OCI-LY7 (cell line): ENCODE results near the gene THAP10. TPM values are rescaled to one million over a fixed set of nuclear protein-coding genes. Genes with fewer than 3 reads are reported as not detected.

ENCODE experiments used
- BruUV-seq: library from RNA; stranded (reverse); fragments of 400-500 nt; replicated peaks from 2 replicates; lab custom pipeline; 2021; lab: Mats Ljungman, UMichigan
- CTCF ChIA-PET: fragments of 300-600 bp; sonication (Branson Sonifier 250); formaldehyde crosslinking; loops from one replicate; lab custom pipeline; 2022; ENCODE audit warnings: antibody characterized with exemption; ENCODE audit not compliant: unreplicated experiment; lab: Charles Lee
- POLR2A ChIA-PET: fragments of 300-600 bp; sonication (Branson Sonifier 250); formaldehyde crosslinking; loops from one replicate; lab custom pipeline; 2022; ENCODE audit warnings: antibody characterized with exemption; lab: Charles Lee
- DNase-seq: peaks from one replicate; pipeline ENCODE4 v3.0.0-alpha.2; 2015; ENCODE audit warnings: low spot score
- H2AFZ ChIP-seq: fragments of 200-600 bp; sonication (generic), shearing (Covaris generic); 2 replicates; pipeline ENCODE4 v1.6.1; 2014; ENCODE audit warnings: mild to moderate bottlenecking, antibody characterized with exemption, low read length, moderate library complexity
- H3K27ac ChIP-seq: fragments of 200-600 bp; sonication (generic); 2 replicates; pipeline ENCODE4 v1.5.1; 2014; ENCODE audit warnings: mixed run types, low read depth, mild to moderate bottlenecking, moderate library complexity, low read length, inconsistent platforms; ENCODE audit not compliant: poor library complexity, severe bottlenecking
- H3K36me3 ChIP-seq: fragments of 200-600 bp; sonication (generic); 2 replicates; pipeline ENCODE4 v1.6.1; 2014; ENCODE audit warnings: mild to moderate bottlenecking, antibody characterized with exemption, low read length, moderate library complexity, mixed read lengths; ENCODE audit not compliant: insufficient read depth
- H3K4me1 ChIP-seq: fragments of 200-600 bp; sonication (generic); 2 replicates; pipeline ENCODE4 v1.5.1; 2014; ENCODE audit warnings: mild to moderate bottlenecking, low read length; ENCODE audit not compliant: insufficient read depth, poor library complexity, severe bottlenecking
- H3K4me2 ChIP-seq: fragments of 200-600 bp; sonication (generic); 2 replicates; pipeline ENCODE4 v1.6.1; 2014; ENCODE audit warnings: mild to moderate bottlenecking, low read length
- H3K4me3 ChIP-seq: fragments of 200-600 bp; sonication (generic); 2 replicates; pipeline ENCODE4 v1.5.1; 2014; ENCODE audit warnings: mild to moderate bottlenecking, low read depth, low read length; ENCODE audit not compliant: poor library complexity, severe bottlenecking
- H3K79me2 ChIP-seq: fragments of 200-600 bp; sonication (generic); 2 replicates; pipeline ENCODE4 v1.6.1; 2016; ENCODE audit warnings: low read depth, mild to moderate bottlenecking, low read length, moderate library complexity, mixed read lengths; ENCODE audit not compliant: insufficient read depth
- H3K9me2 ChIP-seq: fragments of 200-600 bp; sonication (generic); 2 replicates; pipeline ENCODE4 v1.6.1; 2016; ENCODE audit warnings: mild to moderate bottlenecking, low read length, mixed read lengths; ENCODE audit not compliant: insufficient read depth
- H3K9me3 ChIP-seq: fragments of 200-600 bp; sonication (generic); 2 replicates; pipeline ENCODE4 v1.6.1; 2014; ENCODE audit warnings: mild to moderate bottlenecking, mixed run types, low read length, mixed read lengths
- H4K20me1 ChIP-seq: fragments of 200-600 bp; sonication (generic); 2 replicates; pipeline ENCODE4 v1.6.1; 2014; ENCODE audit warnings: mild to moderate bottlenecking, antibody characterized with exemption, low read length, moderate library complexity, mixed read lengths; ENCODE audit not compliant: insufficient read depth
- EZH2phosphoT487 ChIP-seq: fragments of 200-600 bp; sonication (generic); IDR thresholded peaks from 2 replicates; pipeline ENCODE4 v1.6.1; 2018; ENCODE audit warnings: low read depth, borderline replicate concordance, mild to moderate bottlenecking, mixed run types, antibody characterized with exemption, low read length, moderate library complexity, mixed read lengths
- intact Hi-C: fragments of 100-400 bp; cut with micrococcal nuclease; formaldehyde crosslinking; loops from one replicate; pipeline ENCODE4 v1.10.0; 2022; ENCODE audit not compliant: unreplicated experiment
- total RNA-seq, 2 experiments: library from RNA; depleted of rRNA in 1 of 2; stranded (reverse); fragments of >200 nt in 1 of 2; shearing (Covaris generic) in 1 of 2; gene quantifications; 2 replicates each; pipeline ENCODE4 v1.2.3, GENCODE V29; 2014 to 2022
- TF ChIP-seq, protein P1 (sequence below): fragments of 200-600 bp; sonication (generic); conservative IDR thresholded peaks from 2 replicates; pipeline ENCODE4 v1.5.1; 2014; ENCODE audit warnings: mild to moderate bottlenecking, antibody characterized with exemption, low read length, moderate library complexity, mixed read lengths

THAP10 gene
- total RNA-seq, 2 experiments from 2014 or later: not detected

GRCh38 chr15:70870051-70870450, 22.2 kb downstream of the THAP10 start:
- intact Hi-C loops: no loop called here
- Histone ChIP-seq H2AFZ (no peak overlapping the region), H3K79me2 (no peaks in the 10 kb centered on the region), H3K36me3 (no peaks in the 10 kb centered on the region), H3K9me3 (no peaks in the 10 kb centered on the region), H3K4me1 (no peaks in the 10 kb centered on the region), H3K4me2 (no peak overlapping the region), H3K27ac (no peak overlapping the region), H3K4me3 (no peak overlapping the region), H3K9me2 (no peaks in the 10 kb centered on the region), H4K20me1 (no peaks in the 10 kb centered on the region)
- ChIA-PET CTCF (no interaction called here), POLR2A (no interaction called here)
- TF ChIP-seq, protein P1, sequence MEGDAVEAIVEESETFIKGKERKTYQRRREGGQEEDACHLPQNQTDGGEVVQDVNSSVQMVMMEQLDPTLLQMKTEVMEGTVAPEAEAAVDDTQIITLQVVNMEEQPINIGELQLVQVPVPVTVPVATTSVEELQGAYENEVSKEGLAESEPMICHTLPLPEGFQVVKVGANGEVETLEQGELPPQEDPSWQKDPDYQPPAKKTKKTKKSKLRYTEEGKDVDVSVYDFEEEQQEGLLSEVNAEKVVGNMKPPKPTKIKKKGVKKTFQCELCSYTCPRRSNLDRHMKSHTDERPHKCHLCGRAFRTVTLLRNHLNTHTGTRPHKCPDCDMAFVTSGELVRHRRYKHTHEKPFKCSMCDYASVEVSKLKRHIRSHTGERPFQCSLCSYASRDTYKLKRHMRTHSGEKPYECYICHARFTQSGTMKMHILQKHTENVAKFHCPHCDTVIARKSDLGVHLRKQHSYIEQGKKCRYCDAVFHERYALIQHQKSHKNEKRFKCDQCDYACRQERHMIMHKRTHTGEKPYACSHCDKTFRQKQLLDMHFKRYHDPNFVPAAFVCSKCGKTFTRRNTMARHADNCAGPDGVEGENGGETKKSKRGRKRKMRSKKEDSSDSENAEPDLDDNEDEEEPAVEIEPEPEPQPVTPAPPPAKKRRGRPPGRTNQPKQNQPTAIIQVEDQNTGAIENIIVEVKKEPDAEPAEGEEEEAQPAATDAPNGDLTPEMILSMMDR: no peak
- no peak for TF ChIP-seq EZH2phosphoT487
- no TSS peak for BruUV-seq
- no peak for DNase-seq

GRCh38 chr15:70869346-70869745, 22.9 kb downstream of the THAP10 start:
- BruUV-seq: no TSS peak
- no peaks in the 10 kb centered on the region for H3K36me3 ChIP-seq
- intact Hi-C loops: no loop called here
- ChIA-PET POLR2A (no interaction called here), CTCF (no interaction called here)
- H3K9me3 ChIP-seq: no peaks in the 10 kb centered on the region
- no peaks in the 10 kb centered on the region for H3K79me2 ChIP-seq
- H3K4me1 ChIP-seq: no peaks in the 10 kb centered on the region
- DNase-seq: no peak
- no peaks in the 10 kb centered on the region for H4K20me1 ChIP-seq
- no peaks in the 10 kb centered on the region for H3K9me2 ChIP-seq
- no peak for TF ChIP-seq EZH2phosphoT487
- TF ChIP-seq, protein P1: no peak
- H2AFZ ChIP-seq: no peak overlapping the region
- no peak overlapping the region for H3K4me2 ChIP-seq
- no peak overlapping the region for H3K4me3 ChIP-seq
- H3K27ac ChIP-seq: no peak overlapping the region

- no peaks in the 10 kb centered on the region for H4K20me1 ChIP-seq
- TF ChIP-seq, protein P1: no peak
- no peak for TF ChIP-seq EZH2phosphoT487
- intact Hi-C loops: no loop called here
- H3K36me3 ChIP-seq: no peaks in the 10 kb centered on the region
- CTCF ChIA-PET: no interaction called here
- no peaks in the 10 kb centered on the region for H3K79me2 ChIP-seq
- no peak for DNase-seq
- H3K4me3 ChIP-seq: no peak overlapping the region
- POLR2A ChIA-PET: no interaction called here
- H3K27ac ChIP-seq: no peak overlapping the region
- H2AFZ ChIP-seq: no peak overlapping the region
- H3K9me3 ChIP-seq: no peaks in the 10 kb centered on the region
- H3K4me1 ChIP-seq: no peaks in the 10 kb centered on the region
- no TSS peak for BruUV-seq
- no peaks in the 10 kb centered on the region for H3K9me2 ChIP-seq
- no peak overlapping the region for H3K4me2 ChIP-seq
Observed at GRCh38 chr15:70867911-70868467, 24.2 kb downstream of the THAP10 start.
